Adipose tissue (tissue), 3 donors: ENCODE measurements around the gene TLR9. TPM values are rescaled to one million over a fixed set of nuclear protein-coding genes. Genes with fewer than 3 reads are reported as not detected.
"Not testable (repeated sequence)": the region's sequence is repeated elsewhere in the genome, so short reads cannot be mapped to it uniquely, and the experiment has no call there.

ENCODE experiments used
- H3K27ac ChIP-seq: one replicate; pipeline ENCODE4 v1.5.1; 2013; ENCODE audit warnings: low read depth, low read length
- WGBS, 3 donors: extraction: QIAGEN DNeasy Blood & Tissue Kit; methylation state at CpG; one replicate each; pipeline ENCODE4 v1.1.7; 2013; 5-methylcytosine and 5-hydroxymethylcytosine counted together
- polyA plus RNA-seq, 3 donors: library from polyadenylated mRNA; stranded (reverse); fragments of 200-250 nt; gene quantifications; one replicate each; pipeline ENCODE4 v1.2.3, GENCODE V29; 2013
- donor health status: healthy with polysubstance abuse.
- donor health status: Bipolar disorder and iron deficiency.
- donor health status: healthy.

Gene TLR9
- polyA plus RNA-seq, 3 donors, result 0.08 to 0.22 (median 0.15) TPM

DNA sequence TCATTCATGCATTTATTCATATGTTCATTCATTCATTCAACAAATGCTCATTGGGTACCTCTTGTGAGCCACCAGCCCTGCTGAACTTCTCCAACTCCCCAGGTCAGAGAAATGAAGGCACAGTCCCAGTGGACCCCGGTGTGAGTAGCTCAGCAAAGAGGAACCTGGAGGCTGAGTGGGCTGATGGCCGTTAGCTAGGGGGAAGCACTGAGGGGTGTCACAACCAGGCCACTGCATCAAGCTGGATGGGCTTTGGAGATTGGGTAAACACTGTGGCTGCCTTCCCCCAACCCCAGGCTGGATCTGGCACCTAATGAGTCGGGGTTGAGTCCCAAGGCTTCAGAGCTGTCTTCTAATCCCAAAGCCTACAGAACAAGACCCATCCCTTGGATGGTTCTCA is 39.6 kb downstream of the TLR9 start:
- H3K27ac ChIP-seq, result no peak overlapping the region
- WGBS, 3 donors, result 54 to 93% (median 81%) methylated on average over 3 of the region's 3 CpGs

- 76 to 97% (median 85%) methylated on average over 6 of the region's 6 CpGs for WGBS, 3 donors
- H3K27ac ChIP-seq, result no peak overlapping the region
These were observed 40.1 kb downstream of the TLR9 start for GRCh38 chr3:52185311-52185710.

- WGBS, 3 donors, result 89 to 93% (median 90%) methylated on average over 8 of the region's 8 CpGs
- no peak overlapping the region for H3K27ac ChIP-seq
These were observed 40.8 kb downstream of the TLR9 start for GRCh38 chr3:52184690-52185089.

GRCh38 chr3:52183786-52184445 is 41.5 kb downstream of the TLR9 start:
- no peak overlapping the region for H3K27ac ChIP-seq
- 63 to 88% (median 64%) methylated on average over 7 of the region's 7 CpGs for WGBS, 3 donors

GRCh38 chr3:52182691-52183090 is 42.8 kb downstream of the TLR9 start:
- WGBS, 3 donors, result 85 to 92% (median 89%) methylated on average over 4 of the region's 4 CpGs
- H3K27ac ChIP-seq, result no peak overlapping the region

- H3K27ac ChIP-seq, result no peak overlapping the region
- 75 to 85% (median 76%) methylated on average over 5 of the region's 5 CpGs for WGBS, 3 donors
These were observed 43.2 kb downstream of the TLR9 start for GRCh38 chr3:52182196-52182595.

- no peak overlapping the region for H3K27ac ChIP-seq
- 63 to 72% (median 66%) methylated on average over 4 of the region's 4 CpGs for WGBS, 3 donors
These were observed 43.9 kb downstream of the TLR9 start for GRCh38 chr3:52181543-52181942.

DNA sequence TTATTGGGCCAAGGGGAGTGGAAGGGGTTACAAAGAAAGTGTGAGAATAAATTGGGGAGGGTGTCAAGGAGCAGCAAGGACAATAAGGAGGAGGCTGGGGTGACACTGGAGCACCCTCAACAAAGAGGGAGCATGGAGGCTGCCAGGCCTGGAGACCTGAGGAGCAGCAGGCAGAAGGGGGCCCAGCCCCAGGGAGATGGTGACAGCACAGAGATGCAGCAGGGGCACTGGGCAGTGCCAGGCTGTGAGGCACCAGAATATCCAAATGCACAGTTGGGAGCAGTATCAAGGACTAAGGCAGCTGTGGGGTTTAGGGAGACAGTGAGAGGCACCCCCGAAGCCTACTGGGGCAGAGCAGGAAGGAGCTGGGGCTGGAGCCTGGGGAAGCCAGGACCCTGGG is 46.9 kb downstream of the TLR9 start:
- WGBS, 3 donors, result 92 to 100% (median 97%) methylated on average over 1 of the region's 1 CpG
- H3K27ac ChIP-seq, result no peak overlapping the region

DNA sequence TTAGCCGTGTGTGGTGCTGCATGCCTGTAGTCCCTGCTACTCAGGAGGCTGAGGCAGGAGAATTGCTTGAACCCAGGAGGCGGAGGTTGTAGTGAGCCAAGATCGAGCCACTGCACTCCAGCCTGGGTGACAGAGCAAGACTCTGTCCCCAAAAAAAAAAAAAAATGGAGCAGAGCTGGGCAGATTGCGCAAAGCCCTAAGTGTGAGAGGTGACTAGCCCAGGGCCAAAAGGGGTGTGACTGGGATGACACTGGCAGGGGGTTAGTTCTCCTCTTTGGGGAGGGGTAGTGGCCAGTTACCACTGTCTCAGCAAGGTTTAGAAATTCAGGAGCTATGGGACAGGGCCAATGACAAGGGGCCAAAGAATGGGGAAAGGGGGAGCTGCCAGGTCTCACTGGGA is 47.3 kb downstream of the TLR9 start:
- 82 to 83% (median 83%) methylated on average over 4 of the region's 4 CpGs for WGBS, 3 donors
- not testable (repeated sequence) for H3K27ac ChIP-seq

DNA sequence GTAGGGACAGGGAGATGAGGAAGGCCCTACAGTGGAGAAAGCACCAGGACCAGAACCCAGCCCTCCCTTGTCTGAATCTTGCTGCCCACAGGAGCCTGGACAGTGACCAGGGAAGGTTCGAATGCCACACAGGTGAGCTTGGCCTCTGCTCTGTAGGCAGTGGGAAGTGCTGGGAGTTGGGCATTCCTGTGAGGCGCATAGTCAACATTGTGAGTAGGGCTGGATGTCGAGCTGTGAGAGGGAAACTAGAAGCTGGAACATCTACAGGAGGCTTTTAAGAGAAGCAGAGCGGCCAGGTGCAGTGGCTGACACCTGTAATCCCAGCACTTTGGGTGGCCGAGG is 47.8 kb downstream of the TLR9 start:
- WGBS, 3 donors, result 86 to 94% (median 88%) methylated on average over 5 of the region's 5 CpGs
- no peak overlapping the region for H3K27ac ChIP-seq

DNA sequence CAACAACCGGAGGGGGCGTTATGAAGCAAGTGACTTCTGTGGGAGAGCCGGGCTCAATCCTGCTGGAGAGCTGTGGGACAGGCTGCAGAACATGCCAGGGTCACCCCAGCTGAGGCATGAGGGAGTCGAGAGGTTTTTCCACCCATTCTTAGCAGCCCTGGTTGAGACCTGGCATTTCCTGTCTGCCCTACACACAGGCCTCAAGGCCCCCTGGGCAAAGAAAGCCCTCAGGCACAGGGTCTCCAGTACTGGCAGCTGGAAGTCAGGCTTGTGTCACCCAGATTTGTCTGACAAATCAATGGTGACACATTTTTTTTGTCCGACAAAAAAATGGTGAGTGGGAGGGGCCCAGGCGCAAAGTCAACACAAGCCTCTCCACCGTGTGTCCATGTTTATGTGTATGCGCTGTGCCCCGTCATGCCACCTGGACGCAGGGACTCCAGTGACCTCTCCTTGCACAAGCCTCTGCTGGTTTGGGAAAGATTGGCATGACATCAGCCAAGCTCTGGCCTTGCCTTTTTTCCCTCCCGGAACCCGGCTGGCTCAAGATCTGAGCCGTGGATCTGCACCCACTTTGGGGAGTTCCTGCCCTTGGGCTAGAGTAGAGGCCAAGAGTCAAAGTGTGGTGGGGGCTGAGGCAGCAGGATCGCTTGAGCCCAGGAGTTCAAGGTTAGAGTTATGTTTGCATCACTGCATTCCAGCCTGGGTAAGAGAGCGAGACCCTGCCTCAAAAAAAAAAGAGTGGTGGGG is 48.3 kb downstream of the TLR9 start:
- 60 to 68% (median 68%) methylated on average over 15 of the region's 15 CpGs for WGBS, 3 donors
- H3K27ac ChIP-seq, result no peak overlapping the region

GRCh38 chr3:52176180-52176752 is 49.2 kb downstream of the TLR9 start:
- H3K27ac ChIP-seq, result no peak overlapping the region
- WGBS, 3 donors, result 80 to 90% (median 89%) methylated on average over 8 of the region's 8 CpGs

DNA sequence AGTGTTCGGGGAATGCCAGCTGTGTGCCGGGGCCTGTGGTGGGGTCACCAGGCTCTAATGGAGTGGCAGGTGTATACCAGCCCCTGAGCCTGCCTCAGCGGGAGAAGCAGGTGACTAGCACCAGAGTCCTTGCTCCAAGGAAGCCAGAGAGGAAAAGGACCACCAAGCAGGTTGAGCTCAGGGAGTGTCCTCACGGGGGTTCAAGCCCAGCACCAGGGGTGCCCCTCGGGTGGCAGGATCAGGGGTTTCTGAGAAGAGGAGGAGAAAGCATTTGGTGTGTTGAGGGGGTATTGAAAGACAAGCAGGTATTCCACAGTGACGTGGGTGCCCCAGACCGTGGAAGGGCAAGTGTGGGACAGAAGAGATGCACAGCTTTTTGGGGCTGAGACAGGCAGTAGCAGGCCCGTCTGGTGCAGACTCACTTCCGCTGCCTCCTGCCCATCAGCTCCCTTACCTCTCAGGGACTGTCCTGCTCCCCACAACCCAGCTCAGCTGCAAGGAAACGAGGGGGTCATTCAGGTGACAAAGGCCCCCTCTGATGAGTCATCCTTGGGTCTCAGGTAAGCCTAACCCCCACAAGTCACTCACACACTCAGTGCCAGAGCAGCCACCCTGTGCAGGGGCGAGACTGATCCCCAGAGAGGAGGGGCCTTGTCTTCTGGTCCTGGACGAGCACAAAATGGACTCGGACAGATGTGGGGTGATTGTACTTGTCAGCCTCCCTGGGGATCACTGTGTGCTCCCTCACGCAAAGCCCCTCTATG is 49.8 kb downstream of the TLR9 start:
- H3K27ac ChIP-seq, result no peak overlapping the region
- WGBS, 3 donors, result 90 to 95% (median 94%) methylated on average over 14 of the region's 14 CpGs

DNA sequence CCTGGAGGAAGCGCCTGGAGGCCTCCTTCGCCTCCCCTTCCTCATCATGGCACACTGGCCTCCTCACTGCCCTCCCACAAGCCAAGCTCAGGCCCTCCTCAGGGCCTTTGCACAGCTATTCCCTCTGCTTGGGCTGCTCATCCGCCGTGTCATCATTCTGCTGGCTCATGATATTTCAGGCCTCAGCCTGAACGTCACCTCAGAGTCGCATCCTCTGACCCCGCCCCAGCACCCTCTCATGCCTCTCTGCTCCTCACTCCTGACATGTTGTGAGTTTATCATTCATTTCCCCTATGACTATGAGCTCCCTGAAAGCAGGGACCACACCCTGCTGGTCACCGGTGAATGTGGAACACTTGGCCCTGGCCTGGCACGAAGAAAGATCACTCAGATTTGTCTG is 50.5 kb downstream of the TLR9 start:
- 75 to 92% (median 82%) methylated on average over 9 of the region's 9 CpGs for WGBS, 3 donors
- no peak overlapping the region for H3K27ac ChIP-seq

GRCh38 chr3:52173101-52173500 is 52.3 kb downstream of the TLR9 start:
- 89 to 93% (median 89%) methylated on average over 1 of the region's 1 CpG for WGBS, 3 donors
- no peak overlapping the region for H3K27ac ChIP-seq

DNA sequence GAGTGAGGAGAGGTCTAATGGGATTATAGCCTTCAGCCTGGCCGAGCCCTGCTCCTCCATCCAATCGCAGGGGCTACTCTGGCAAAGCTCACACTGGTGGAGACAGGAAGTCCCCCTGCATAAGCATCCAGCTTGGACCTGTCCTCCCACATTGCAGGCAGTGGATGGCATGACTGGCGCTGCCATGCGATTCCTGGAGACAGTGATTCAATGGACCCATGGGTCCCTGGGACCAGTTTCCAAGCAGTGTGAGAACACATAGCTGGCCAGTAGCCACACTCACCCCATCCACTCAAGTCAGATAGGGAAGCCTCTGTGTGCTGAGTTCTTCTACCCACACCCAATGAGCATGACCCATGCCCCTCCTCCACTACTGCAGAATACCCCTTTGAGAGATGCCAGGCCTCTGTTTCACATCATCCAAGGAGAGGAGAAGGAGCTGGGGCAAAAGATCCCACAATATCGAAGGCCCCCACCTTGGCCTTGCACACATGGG is 53.1 kb downstream of the TLR9 start:
- H3K27ac ChIP-seq, result no peak overlapping the region
- WGBS, 3 donors, result 88 to 91% (median 89%) methylated on average over 5 of the region's 5 CpGs

GRCh38 chr3:52171514-52172261 is 53.8 kb downstream of the TLR9 start:
- 86 to 97% (median 92%) methylated on average over 3 of the region's 3 CpGs for WGBS, 3 donors
- H3K27ac ChIP-seq, result no peak overlapping the region
